Measurements from ENCODE around the gene AFF3. TPM values are rescaled to one million over a fixed set of nuclear protein-coding genes. Genes with fewer than 3 reads are reported as not detected.

The AFF3 gene
- total RNA-seq, 1 donor, result 23.2 TPM

DNA sequence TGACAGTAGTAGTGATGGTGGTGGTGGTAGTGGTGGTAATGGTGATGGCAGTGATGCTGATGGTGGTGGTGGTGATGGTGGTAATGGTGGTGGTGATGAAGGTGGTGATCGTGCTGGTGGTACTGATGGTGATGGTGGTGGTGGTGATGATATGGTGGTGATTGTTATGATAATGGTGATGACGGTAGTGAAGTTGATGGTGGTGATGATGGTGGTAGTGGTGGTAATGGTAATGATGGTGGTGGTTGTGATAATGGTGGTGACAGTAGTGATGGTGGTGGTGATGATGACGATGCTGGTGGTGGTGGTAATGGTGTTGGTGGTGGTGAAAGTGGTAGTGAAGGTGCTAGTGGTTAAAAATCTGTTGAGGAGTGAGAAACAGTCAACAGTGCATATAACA lies 125.6 kb downstream of the AFF3 start:
- DNase-seq (ENCODE audit: low read depth in 2 of 3, low spot score in 2 of 3), result no peak

DNA sequence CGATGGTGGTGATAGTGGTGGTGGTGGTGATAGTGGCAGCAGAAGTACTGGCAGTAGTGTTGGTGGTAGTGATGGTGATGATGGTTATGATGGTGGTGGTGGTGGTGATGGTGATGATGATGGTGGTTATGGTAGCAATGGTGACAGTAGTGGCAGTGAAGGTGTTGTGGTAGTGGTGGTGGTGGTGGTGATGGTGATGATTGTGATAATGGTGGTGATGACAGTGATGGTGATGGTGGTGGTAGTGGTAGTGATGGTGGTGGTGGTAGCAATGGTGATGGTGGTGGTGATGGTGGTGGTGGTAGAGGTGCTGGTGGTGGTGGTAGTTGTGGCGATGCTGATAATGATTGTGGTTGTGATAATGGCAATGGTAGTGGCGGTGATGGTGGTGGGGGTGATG lies 126.5 kb downstream of the AFF3 start:
- no peak for DNase-seq (ENCODE audit: low read depth in 2 of 3, low spot score in 2 of 3)

DNA sequence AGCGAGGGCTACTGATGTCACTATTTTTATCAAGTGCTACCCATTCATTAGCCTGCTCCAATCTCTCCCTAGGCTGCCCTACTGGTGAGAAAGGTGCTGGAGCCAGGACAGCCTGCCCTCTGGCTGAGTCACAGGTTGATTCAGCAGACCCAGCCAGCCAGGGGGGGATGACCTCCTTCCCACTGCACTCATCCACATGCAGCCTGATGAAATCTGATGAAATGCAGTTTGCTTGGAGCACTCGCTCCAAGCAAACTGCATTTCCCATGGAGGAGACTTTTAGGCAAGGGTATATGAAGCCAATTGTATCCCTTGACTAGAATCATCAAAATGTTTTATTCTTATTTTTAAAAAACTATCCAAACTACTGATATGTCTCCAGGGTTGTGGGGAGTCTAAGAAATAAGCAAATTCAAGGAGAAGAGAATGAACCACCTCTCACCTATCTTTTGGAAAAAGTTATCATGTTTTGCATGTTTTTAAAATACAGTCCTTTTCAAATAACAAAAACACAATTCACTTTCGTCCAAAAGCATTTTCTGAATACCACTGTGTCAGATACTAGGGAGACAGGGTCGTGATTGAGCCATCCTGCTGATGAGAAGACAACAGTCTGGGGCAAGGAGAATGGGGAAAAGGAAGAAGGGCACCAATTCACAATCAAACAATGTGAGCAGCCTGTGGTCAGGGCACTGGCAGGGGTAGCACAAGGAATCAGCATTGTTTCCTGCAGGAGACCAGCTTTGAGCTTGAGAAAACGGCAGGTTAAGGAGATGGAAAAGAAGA lies 128.3 kb downstream of the AFF3 start:
- DNase-seq (ENCODE audit: low read depth in 2 of 3, low spot score in 2 of 3), result no peak

DNA sequence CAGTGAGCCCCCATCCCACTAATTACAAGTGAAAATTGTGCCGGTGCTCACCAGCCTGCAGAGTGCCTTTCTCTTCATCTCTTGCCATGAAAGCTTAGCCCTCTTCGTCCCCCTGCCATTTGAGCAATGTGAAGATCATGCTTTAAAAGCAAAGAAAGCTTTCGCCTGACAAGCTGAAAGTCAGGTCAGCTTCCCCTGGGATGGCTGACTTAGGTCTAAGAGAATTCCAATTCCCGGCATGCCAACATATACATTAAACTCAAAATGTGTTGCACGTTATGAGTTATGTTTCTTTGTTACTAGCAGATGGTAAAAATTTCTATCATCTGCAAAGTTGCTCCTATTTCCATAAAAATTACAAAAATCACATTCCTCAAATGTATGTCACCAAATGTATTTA lies 129.8 kb downstream of the AFF3 start:
- no peak for DNase-seq (ENCODE audit: low read depth in 2 of 3, low spot score in 2 of 3)

DNA sequence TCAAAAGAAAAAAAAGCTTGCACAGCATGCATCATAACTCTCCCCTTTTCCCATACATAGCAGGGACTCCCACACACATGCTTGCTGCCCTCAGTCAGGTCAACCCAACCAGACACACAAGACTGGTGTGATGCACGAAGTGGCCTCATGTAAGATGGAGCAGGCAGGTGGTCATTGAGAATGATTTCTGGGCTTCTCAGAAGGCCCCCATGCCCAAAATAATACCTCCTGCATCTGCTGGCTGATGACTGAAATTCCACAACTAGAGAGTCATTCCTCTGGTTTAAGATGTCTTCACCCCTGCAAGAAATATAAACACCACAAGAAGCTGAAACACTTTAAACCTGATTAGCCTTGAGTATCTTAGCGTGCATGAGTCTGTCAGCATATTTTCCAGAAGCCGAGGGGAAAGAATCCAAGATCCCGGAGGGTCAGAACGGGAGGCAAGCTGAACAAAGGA lies 131.1 kb downstream of the AFF3 start:
- no peak for DNase-seq (ENCODE audit: low read depth in 2 of 3, low spot score in 2 of 3)

DNA sequence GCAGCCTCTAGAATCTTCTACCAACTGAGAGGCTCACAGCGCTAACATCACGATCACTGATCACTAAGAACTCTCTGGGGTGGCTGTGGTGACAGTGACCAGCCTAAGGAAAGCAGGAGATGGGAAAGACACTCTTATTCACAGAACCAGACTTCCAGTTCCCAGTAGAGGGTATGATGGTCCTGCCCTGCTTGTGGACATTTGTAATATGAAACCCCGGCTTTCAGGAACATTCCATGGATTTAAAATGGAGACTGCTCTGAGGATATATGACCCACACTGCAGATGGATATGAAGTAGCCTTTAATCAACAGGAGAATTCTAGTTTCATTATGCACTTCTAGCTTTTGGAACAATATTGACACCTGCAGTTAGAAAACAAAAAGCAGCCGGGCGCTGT lies 131.8 kb downstream of the AFF3 start:
- no peak for DNase-seq (ENCODE audit: low read depth in 2 of 3, low spot score in 2 of 3)

DNA sequence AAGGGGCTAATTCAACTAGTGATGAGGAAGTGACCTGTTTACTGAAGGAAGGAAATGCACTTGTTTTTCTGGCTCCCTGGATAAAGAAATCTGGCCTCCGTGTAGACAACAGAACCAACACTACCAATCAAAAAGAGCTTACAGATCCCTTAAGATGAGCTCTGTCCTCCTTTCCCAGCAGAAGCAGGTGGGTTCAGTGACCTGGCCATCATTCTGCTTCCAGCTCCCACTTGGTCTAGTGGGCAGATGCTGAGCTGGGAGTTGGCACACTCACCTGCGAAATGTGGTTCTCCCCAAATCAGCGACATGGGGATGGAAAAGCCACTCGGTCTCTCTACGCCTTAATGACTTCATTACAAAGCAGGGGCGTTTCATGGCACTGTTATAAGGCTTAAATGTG lies 132.6 kb downstream of the AFF3 start:
- no peak for DNase-seq (ENCODE audit: low read depth in 2 of 3, low spot score in 2 of 3)

DNA sequence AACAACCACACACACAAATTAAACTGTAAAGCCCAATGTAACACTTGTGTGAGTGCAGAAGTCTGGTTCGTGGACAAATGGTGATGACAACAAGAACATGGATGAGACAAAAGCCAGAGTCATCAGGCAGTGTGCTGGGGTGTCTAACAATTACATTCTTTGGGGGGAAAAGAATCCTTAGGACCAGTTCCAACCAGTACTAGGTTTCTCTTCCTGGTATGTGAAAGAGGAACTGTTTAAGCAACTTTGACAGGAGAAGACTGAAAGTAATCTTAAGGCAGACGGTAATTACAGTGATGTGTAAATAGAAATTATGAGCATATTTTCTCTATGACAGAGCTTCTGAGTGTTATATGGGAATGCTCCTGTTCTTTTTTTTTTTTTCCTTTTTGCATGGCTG lies 133.4 kb downstream of the AFF3 start:
- peak in 1 of 3 donors; percentile 14 for DNase-seq (ENCODE audit: low read depth in 2 of 3, low spot score in 2 of 3)

DNA sequence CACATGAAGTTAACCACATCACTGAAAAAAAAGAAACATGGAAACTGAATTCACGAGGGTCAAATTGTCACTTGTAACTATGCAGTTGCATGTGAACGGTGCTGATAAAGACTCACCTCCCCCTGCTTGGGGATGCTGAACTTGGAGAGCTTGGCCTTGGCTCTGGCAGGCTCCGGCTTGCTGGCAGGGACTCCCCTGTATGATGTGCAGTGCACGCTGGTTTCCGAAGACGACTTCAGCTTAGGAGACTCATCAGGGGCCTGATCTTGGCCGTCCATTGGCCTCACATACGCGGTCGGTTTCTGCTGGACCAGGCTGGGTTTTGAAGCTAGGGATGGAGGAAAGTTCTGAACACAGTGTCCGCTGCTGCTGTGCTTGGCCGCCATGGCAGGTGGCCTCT lies 135.9 kb downstream of the AFF3 start:
- no peak for DNase-seq (ENCODE audit: low read depth in 2 of 3, low spot score in 2 of 3)

DNA sequence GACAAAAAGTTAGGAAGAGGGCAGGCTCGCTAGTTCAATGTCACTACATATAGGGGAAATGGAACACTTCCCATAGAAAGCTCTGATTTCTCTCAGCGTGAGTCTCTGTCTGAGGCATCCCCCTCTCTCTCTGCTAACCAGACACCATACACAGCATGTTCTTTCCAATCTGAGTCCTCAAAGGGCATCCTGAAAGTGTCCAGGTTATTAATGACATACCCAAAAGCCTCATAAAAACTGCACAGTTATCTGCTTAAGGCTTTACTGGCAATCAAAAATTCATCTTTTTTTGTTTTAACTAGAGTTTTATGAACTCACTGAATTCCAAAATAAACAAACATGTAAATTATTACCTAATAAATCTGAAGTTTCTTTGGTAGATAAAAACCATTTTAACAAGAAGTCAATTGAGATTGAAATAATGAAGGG lies 137.4 kb downstream of the AFF3 start:
- no peak for DNase-seq (ENCODE audit: low read depth in 2 of 3, low spot score in 2 of 3)

DNA sequence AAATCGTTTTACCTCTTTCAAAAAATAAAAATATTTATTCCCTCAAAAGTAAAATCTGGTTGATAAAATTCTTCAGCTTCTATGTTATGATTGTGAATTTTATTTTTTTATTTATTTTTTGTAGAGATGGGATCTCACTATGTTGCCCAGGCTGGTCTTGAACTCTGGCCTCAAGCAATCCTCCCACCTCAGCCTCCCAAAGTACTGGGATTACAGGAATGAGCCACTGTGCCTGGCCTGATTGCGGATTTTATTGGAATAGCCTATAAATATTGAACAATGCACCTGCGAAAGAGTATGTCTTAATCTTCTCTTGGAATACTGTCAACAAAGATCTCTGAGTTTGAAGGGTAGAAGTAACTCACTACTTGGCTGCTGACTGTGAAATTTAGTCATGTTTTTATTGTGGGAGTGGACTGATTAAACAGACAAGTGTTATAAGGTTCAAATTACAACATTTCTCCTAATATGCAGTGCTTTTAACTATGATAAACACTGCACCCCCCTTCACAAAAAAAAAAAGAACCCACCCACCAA lies 138.0 kb downstream of the AFF3 start:
- DNase-seq (ENCODE audit: low read depth in 2 of 3, low spot score in 2 of 3), result no peak

DNA sequence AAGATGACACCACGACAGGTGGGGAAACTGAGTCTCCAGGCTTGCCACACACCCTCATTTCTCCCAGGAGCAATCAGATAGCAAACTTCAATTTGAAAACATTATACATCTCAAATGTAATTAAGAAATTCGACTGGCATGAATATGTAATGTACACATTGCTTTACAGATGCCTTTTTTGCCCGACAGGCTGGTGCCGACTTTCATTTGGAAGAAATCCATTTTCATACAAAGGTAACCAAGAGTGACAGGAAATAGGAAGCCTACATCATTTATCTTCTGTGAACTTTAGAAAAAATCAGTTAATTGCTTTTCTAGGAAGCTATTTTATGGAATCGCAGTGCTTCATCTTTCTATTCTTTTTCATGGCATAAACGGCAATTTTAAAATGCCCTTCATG lies 140.3 kb downstream of the AFF3 start:
- no peak for DNase-seq (ENCODE audit: low read depth in 2 of 3, low spot score in 2 of 3)

DNA sequence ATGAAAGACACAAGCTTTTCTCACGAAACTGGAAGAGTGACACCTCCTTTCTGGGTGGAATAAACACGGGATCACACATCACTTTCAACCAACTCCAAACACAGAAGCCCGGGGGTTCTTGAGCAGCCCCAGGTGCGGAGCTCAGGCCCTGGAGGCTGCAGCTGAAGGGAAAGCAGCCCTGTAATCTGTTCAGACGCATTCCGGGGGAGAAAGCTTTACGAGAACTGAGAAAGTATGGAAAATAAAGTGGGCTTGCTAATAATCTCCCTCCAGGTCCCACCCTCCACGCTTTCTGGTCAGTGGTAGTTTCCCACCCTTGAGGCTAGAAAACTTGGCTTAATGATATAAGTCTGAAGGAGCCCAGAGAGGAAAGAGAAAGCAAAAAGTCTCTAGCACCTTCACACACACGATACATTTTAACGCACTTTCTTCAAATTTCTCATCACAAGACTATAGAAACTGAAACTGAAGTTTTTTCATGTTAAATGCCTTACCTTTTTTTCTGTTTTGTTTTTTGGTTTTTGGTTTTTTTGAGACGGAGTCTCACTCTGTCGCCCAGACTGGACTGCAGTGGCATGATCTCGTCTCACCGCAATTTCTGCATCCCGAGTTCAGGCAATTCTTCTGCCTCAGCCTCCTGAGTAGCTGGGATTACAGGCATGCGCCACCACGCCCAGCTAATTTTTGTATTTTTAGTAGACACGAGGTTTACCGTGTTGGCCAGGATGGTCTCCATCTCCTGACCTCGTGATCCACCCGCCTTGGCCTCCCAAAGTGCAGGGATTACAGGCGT lies 141.3 kb downstream of the AFF3 start:
- no peak for DNase-seq (ENCODE audit: low read depth in 2 of 3, low spot score in 2 of 3)

DNA sequence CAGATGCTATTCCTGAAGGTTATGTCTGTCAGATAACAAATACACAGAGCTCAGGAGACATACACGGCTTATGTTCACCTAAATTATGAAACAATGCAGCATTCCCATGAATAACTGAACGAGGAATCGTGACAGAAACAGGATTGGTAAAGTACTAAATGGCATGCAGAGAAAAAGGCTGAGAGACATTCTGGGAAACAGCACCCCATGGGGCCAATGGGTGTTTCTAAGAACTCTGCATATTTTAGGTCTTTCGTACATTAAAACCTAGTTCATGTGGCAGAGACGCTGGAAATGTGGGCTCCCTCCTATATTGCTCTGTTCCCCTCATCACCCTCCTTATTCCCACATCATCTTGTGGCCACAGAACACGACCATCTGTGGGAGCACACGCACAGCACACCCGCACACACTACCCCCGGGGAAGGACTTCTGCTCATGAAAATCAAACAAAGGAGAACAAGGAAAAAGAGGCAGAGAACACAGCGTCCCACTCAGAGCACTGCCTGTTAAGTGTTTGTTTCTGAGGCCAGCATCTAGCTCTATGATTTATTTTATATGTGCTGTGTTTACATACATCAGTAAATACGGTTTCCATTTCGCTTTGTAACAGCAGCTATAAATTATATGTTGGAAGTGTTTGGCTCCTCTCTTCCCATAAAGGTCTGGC lies 143.6 kb downstream of the AFF3 start:
- DNase-seq (ENCODE audit: low read depth in 2 of 3, low spot score in 2 of 3), result no peak

DNA sequence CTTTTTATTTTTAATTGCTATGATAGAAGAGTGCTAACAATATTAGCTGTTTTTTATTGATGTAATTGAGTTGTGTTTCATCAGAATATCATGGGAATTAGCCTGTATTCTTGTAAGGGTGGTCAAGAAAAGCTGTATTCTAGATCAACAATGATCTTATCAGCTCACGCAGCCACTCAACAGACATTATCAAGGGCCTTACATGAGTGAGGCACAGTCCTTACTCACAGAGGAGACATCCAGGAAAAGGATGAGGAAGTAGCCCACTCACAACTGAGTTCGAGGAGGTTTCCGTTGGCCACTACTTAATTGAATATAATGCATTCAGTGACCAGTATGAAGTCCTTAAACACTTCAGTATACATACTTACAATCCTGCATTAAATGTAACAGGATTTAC lies 152.5 kb downstream of the AFF3 start:
- no peak for DNase-seq (ENCODE audit: low read depth in 2 of 3, low spot score in 2 of 3)

DNA sequence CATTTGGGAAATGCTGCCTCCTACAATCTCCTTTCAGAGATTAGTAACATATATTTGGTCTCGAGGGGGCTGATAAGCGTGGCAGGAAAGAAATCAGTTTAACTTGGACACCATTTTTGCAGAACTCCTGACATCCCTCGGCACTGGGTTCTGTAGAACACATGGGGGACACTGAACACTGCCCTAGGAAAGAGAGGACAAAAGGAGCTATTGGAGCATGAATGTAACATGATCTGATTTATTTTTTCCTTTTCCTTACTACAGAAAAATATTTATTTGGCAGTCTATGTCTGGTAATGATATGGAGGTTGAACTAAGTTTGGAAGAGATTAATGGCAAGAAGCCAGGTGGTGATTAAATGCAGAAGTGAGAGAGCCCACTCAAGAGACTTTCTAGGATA lies 153.8 kb downstream of the AFF3 start:
- no peak for DNase-seq (ENCODE audit: low read depth in 2 of 3, low spot score in 2 of 3)

DNA sequence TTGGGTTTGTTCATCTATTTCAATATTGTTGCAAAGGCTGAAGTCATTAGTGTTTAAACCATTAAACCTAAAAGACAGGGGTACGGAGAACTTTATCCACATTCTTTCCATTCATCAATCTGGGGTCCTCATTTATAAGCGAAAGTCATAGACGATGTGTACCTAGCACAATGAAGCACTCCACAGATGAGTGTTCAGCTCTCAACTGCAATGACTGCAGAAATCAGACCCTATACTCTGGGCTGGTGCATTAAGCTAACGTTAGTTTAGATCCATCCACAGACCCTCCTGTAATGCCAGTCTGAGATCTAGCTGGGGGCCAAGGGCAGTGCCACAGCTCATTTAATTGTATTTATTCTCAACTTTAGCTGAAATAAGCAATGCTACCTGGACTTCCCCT lies 155.2 kb downstream of the AFF3 start:
- DNase-seq (ENCODE audit: low read depth in 2 of 3, low spot score in 2 of 3), result no peak

DNA sequence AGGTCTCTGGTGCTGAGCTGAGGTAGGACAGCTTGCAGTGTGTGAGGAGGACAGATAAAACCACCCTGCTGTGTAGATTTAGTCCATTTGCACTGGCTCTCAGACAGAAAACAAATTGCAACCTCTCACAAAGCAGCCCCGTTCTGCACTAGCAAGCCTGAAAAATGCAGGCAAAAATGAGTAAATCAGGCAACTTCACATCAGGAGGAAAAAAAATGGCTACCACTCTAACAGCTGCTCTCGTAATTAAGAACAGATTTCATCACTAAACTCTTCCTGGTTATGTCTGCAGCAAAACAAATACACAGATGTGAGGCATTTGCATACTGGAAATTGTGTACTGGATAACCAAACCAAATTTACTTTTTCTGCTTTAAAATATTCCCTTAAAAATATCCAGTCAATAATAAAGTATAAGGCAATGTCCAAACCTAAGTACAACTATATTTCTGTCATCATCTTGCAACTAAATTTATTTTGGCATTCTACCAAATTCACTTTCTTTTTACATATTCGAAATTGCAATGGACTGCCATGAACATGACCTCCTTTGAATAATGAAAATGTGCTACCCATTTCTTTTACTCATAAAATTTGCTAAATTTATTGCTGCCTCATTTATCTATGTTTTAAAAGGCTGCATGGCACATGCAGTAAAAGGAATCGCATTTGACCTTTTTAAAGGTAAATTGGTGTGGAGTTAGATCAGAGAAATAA lies 157.4 kb downstream of the AFF3 start:
- no peak for DNase-seq (ENCODE audit: low read depth in 2 of 3, low spot score in 2 of 3)

DNA sequence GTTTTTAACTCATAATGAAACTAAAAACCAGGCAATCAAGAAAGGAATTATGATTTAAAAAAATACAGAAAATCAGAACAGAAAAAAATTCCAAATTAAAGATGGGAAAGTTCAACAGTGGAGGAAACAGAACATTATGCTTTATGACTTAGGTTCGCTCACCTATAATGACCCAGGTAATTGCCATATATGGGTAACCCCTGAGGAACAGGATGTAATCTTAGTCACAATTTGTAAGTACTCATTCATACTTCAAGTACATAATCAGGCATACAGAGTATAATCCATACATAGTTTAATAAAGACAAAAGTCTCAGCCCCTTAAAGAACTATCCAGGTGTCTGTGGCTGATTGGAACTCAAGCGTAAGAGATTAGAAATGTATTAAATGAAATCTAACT lies 159.6 kb downstream of the AFF3 start:
- no peak for DNase-seq (ENCODE audit: low read depth in 2 of 3, low spot score in 2 of 3)

DNA sequence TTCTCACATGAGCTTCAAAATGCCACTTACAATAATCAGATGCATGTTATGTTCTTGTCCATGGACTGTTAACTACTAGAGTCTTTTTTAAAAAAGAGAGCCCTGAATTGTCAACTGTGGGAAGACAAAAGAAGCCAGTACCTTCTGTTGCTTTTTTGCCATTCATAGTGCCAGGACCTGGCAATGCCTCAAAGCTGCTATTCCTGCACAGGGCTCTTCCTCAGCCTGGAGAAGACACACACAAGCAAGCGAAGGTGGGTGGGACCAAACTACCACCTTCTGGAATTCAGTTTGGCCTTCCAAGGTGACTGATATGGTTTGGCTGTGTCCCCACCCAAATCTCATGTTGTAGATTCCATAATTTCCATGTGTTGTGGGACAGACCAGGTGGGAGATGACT lies 160.6 kb downstream of the AFF3 start:
- DNase-seq (ENCODE audit: low read depth in 2 of 3, low spot score in 2 of 3), result no peak

DNA sequence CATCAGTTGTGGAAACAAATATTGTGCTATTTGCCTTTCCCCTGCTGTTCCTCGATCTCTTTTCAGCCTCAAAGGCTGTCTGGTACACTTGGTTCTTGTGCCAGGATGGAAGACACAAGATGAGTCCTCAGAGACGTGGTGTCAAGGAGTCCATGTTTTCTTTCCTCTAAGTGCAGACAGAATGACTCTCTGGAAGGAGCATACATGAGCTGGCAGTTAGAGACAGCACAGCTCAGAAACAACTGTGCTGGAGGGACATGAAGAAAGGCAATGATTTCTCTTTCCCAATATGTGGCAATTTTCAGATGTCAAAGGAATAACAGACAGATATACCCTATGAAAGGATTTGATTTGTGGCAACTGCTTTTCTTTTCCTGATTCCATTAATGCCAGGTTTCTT lies 162.2 kb downstream of the AFF3 start:
- no peak for DNase-seq (ENCODE audit: low read depth in 2 of 3, low spot score in 2 of 3)

Data from hematopoietic multipotent progenitor cell (in vitro differentiated cells).